Measurements from ENCODE around the gene TNXB. TPM values are rescaled to one million over a fixed set of nuclear protein-coding genes. Genes with fewer than 3 reads are reported as not detected.

The TNXB gene
- total and polyA plus RNA-seq, 9 of the 15 experiments (the other 6 are each of a cell fraction or from before 2014, with no cell fraction given): 0.14 to 28.1 (median 12.4) TPM

- TF ChIP-seq DEAF1 (CRISPR knock-in tag; IDR thresholded peaks at IDR 0.05): peak; percentile 96
- TF ChIP-seq EHMT2 (IDR thresholded peaks at IDR 0.05): peak; percentile 26; the same call in 1 of the 2 replicates
- 0 out of 2 replicates have a peak, but pooled peaks have one; percentile 19 for TF ChIP-seq BACH1 (tag; IDR thresholded peaks at IDR 0.05)
- TF ChIP-seq, protein P1, sequence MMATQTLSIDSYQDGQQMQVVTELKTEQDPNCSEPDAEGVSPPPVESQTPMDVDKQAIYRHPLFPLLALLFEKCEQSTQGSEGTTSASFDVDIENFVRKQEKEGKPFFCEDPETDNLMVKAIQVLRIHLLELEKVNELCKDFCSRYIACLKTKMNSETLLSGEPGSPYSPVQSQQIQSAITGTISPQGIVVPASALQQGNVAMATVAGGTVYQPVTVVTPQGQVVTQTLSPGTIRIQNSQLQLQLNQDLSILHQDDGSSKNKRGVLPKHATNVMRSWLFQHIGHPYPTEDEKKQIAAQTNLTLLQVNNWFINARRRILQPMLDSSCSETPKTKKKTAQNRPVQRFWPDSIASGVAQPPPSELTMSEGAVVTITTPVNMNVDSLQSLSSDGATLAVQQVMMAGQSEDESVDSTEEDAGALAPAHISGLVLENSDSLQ (IDR thresholded peaks at IDR 0.05): peak; percentile 30; the same call in 1 of the 2 replicates
- TF ChIP-seq KDM5B (IDR thresholded peaks at IDR 0.05; ENCODE audit: insufficient replicate concordance, low read depth, low read length): no peak
- TF ChIP-seq MAZ (CRISPR knock-in tag; conservative IDR thresholded peaks at IDR 0.05 in 1 of 2, IDR thresholded peaks at IDR 0.05 in 1 of 2): peak; percentile 44 to 62; a peak in 2 of 4 replicates
- TF ChIP-seq HNRNPH1 (optimal IDR thresholded peaks at IDR 0.05; ENCODE audit: low read depth, low read length): no peak
- no peak for TF ChIP-seq CREBBP (IDR thresholded peaks at IDR 0.05; ENCODE audit: low read depth, low read length)
- TF ChIP-seq XRCC5 (IDR thresholded peaks at IDR 0.05; ENCODE audit: low read depth, low read length): peak; percentile 90
- TF ChIP-seq SAFB (IDR thresholded peaks at IDR 0.05; ENCODE audit: borderline replicate concordance, low read depth, low read length): no peak
- no peak for TF ChIP-seq TOE1 (IDR thresholded peaks at IDR 0.05; ENCODE audit: borderline replicate concordance)
- peak; percentile 44; the same call in 1 of the 2 replicates for TF ChIP-seq TOE1 (CRISPR knock-in tag; IDR thresholded peaks at IDR 0.05; ENCODE audit: borderline replicate concordance, low read depth)
- peak; percentile 24; the same call in 1 of the 2 replicates for TF ChIP-seq HCFC1 (IDR thresholded peaks at IDR 0.05; ENCODE audit: low read depth, low read length)
- no peak for TF ChIP-seq MCM2 (IDR thresholded peaks at IDR 0.05; ENCODE audit: low read depth)
- TF ChIP-seq ZZZ3 (IDR thresholded peaks at IDR 0.05): no peak
- TF ChIP-seq NFIC (IDR thresholded peaks at IDR 0.05): no peak
- peak; percentile 85 for TF ChIP-seq RB1 (IDR thresholded peaks at IDR 0.05; ENCODE audit: low read depth)
Measured at GRCh38 chr6:32118782-32119628, 9.9 kb upstream of the TNXB start (continued).

Data from K562 (cell line).